Lung (tissue), 12 donors: ENCODE measurements around the gene SLC38A4. TPM values are rescaled to one million over a fixed set of nuclear protein-coding genes. Genes with fewer than 3 reads are reported as not detected.

ENCODE experiments used
- ATAC-seq: fragments of 200-7000 bp; cut with Tn5 transposase; one replicate; pipeline ENCODE4 v1.9.1; 2020; ENCODE audit warnings: moderate number of reproducible peaks; ENCODE audit not compliant: insufficient read depth, low FRiP score
- DNase-seq, 3 donors: peaks; one replicate each; pipeline ENCODE4 v3.0.0-alpha.2; 2013 to 2017
- H3K27ac ChIP-seq, 2 donors: one replicate each; pipeline ENCODE4 v1.5.1; 2013; ENCODE audit warnings: mild to moderate bottlenecking in 2 of 2, moderate library complexity in 2 of 2, control low read depth in 1 of 2, inconsistent platforms in 1 of 2, low read depth in 1 of 2, low read length in 1 of 2
- H3K27me3 ChIP-seq, 3 donors: one replicate each; pipeline ENCODE4 v1.5.1; 2013; ENCODE audit warnings: low read length in 2 of 3; ENCODE audit not compliant: control insufficient read depth in 3 of 3, insufficient read depth in 3 of 3
- H3K36me3 ChIP-seq, 4 donors: one replicate each; pipeline ENCODE4 v1.5.1; 2013; ENCODE audit warnings: low read length in 4 of 4, mild to moderate bottlenecking in 1 of 4, moderate library complexity in 1 of 4; ENCODE audit not compliant: control insufficient read depth in 4 of 4, insufficient read depth in 4 of 4
- H3K4me1 ChIP-seq, 5 donors: one replicate each; pipeline ENCODE4 v1.5.1; 2013; ENCODE audit warnings: low read length in 5 of 5, mild to moderate bottlenecking in 2 of 5, moderate library complexity in 1 of 5; ENCODE audit not compliant: control insufficient read depth in 5 of 5, insufficient read depth in 5 of 5
- H3K4me3 ChIP-seq: one replicate; pipeline ENCODE4 v1.5.1; 2013; ENCODE audit warnings: mild to moderate bottlenecking, control low read depth, moderate library complexity
- H3K9ac ChIP-seq, 2 donors: one replicate each; pipeline ENCODE4 v1.5.1; 2013; ENCODE audit warnings: low read length in 2 of 2, control low read depth in 1 of 2; ENCODE audit not compliant: insufficient read depth in 1 of 2
- H3K9me3 ChIP-seq, 4 donors: one replicate each; pipeline ENCODE4 v1.5.1; 2013; ENCODE audit warnings: low read length in 3 of 4, mild to moderate bottlenecking in 1 of 4, moderate library complexity in 1 of 4; ENCODE audit not compliant: control insufficient read depth in 4 of 4, insufficient read depth in 3 of 4
- CTCF ChIP-seq: IDR thresholded peaks from 2 replicates; pipeline ENCODE4 v1.5.1; 2012; ENCODE audit warnings: mild to moderate bottlenecking; ENCODE audit errors: control extremely low read depth, extremely low read depth
- WGBS, 2 donors: extraction: QIAGEN DNeasy Blood & Tissue Kit; methylation state at CpG; one replicate each; pipeline ENCODE4 v1.1.7; 2013; 5-methylcytosine and 5-hydroxymethylcytosine counted together
- polyA plus RNA-seq, 2 donors: library from polyadenylated mRNA; stranded (reverse); fragments of 200-250 nt; gene quantifications; one replicate each; pipeline ENCODE4 v1.2.1, GENCODE V29; 2013
- total RNA-seq, 2 donors: library from RNA; depleted of rRNA in 1 of 2; stranded (reverse); fragments of >200 nt in 1 of 2; gene quantifications; one replicate each; pipeline ENCODE4 v1.2.1, GENCODE V29; 2014 to 2021
- donor health status: control.
- donor health status: control.
- donor health status: Bipolar disorder and iron deficiency.
- donor health status: healthy.
- donor health status: DM: yes; HTN: yes; CAD: no.

The SLC38A4 gene
- total and polyA plus RNA-seq, 4 donors = 0.07 to 2.7 (median 0.45) TPM

- TF ChIP-seq CTCF = no peak
- Histone ChIP-seq H3K4me1 (no peaks in the 10 kb centered on the region), H3K36me3 (no peaks in the 10 kb centered on the region), H3K9me3 (peaks cover 0 to 5% (median 3%) of the 10 kb centered on the region in 4 donors), H3K9ac (no peak overlapping the region), H3K27ac (no peak overlapping the region), H3K4me3 (no peak overlapping the region), H3K27me3 (no peaks in the 10 kb centered on the region)
- WGBS, 2 donors = 81 to 83% methylated on average over 4 of the region's 4 CpGs
- peak; percentile 15 to 57 (median 33) for DNase-seq
- ATAC-seq = no peak
Observed at GRCh38 chr12:46872135-46872534, 46.3 kb upstream of the SLC38A4 start.

GRCh38 chr12:46865311-46865710 is 39.5 kb upstream of the SLC38A4 start:
- Histone ChIP-seq H3K27ac (no peak overlapping the region), H3K4me3 (no peak overlapping the region), H3K4me1 (no peaks in the 10 kb centered on the region), H3K9me3 (peaks cover 0 to 20% (median 9%) of the 10 kb centered on the region in 4 donors), H3K27me3 (no peaks in the 10 kb centered on the region), H3K9ac (no peak overlapping the region), H3K36me3 (no peaks in the 10 kb centered on the region)
- no peak for TF ChIP-seq CTCF
- ATAC-seq (no peak), DNase-seq (no peak)

- Histone ChIP-seq H3K4me1 (no peaks in the 10 kb centered on the region), H3K9ac (no peak overlapping the region), H3K36me3 (no peaks in the 10 kb centered on the region), H3K27me3 (no peaks in the 10 kb centered on the region), H3K9me3 (peaks cover 0 to 8% (median 5%) of the 10 kb centered on the region in 4 donors), H3K4me3 (no peak overlapping the region), H3K27ac (no peak overlapping the region)
- DNase-seq (no peak), ATAC-seq (no peak)
- WGBS, 2 donors = 92 to 93% methylated on average over 4 of the region's 4 CpGs
- no peak for TF ChIP-seq CTCF
Observed at GRCh38 chr12:46858368-46858767, 32.6 kb upstream of the SLC38A4 start.

GRCh38 chr12:46857486-46857885 is 31.7 kb upstream of the SLC38A4 start:
- Histone ChIP-seq H3K27me3 (no peaks in the 10 kb centered on the region), H3K4me1 (no peaks in the 10 kb centered on the region), H3K36me3 (no peaks in the 10 kb centered on the region), H3K4me3 (no peak overlapping the region), H3K9ac (no peak overlapping the region), H3K27ac (no peak overlapping the region), H3K9me3 (peaks cover 0 to 6% (median 3%) of the 10 kb centered on the region in 4 donors)
- DNase-seq (no peak), ATAC-seq (no peak)
- no peak for TF ChIP-seq CTCF
